Activated T-cell treated with anti-CD3 and anti-CD28 coated beads, Interleukin-2, amount 50 U/mL, for 24 hours (primary cell): ENCODE data around the gene KIZ.

Source experiments
- DNase-seq: peaks from one replicate; pipeline ENCODE4 v3.0.0-alpha.2; 2020
- H3K27ac Mint-ChIP-seq: 2 replicates; pipeline ENCODE4 v1.8.0; 2020; ENCODE audit warnings: mild to moderate bottlenecking, mixed read lengths
- H3K27me3 Mint-ChIP-seq: 2 replicates; pipeline ENCODE4 v1.8.0; 2020; ENCODE audit warnings: mixed read lengths
- H3K36me3 Mint-ChIP-seq: 2 replicates; pipeline ENCODE4 v1.8.0; 2020; ENCODE audit warnings: low read depth, mixed read lengths
- H3K4me1 Mint-ChIP-seq: 2 replicates; pipeline ENCODE4 v1.8.0; 2020; ENCODE audit warnings: low read depth, mixed read lengths
- H3K4me3 Mint-ChIP-seq: 2 replicates; pipeline ENCODE4 v1.8.0; 2020; ENCODE audit warnings: mild to moderate bottlenecking, moderate library complexity, mixed read lengths
- H3K9me3 Mint-ChIP-seq: 2 replicates; pipeline ENCODE4 v1.8.0; 2020; ENCODE audit warnings: mixed read lengths

Gene KIZ

GRCh38 chr20:21251278-21251677, 125.4 kb downstream of the KIZ start:
- Mint-ChIP-seq H3K4me1 (peaks cover 37% of the 10 kb centered on the region), H3K9me3 (peaks cover 2% of the 10 kb centered on the region), H3K36me3 (peaks cover 4% of the 10 kb centered on the region), H3K27ac (peak overlapping the region; percentile 94), H3K4me3 (peak overlapping the region; percentile 56), H3K27me3 (peaks cover 2% of the 10 kb centered on the region)
- DNase-seq, result peak; percentile 34

DNA sequence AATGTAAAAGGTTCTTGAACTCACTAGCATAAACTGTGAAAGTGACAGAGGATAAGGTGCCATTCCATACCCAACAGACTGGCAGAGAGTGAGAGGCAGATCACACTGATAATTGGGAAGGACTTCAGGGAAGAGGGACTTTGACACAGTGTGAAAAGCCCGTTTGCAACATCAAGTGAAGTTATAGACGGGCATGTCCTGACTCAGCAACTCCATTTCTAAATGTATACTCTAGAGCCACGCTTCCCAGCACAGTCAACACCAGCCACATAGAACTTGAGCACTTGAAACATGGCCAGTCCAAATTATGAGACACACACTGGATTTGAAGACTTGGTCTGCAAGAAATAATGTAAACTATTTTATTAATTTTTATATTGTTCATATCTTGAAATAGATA, 131.3 kb downstream of the KIZ start:
- H3K27ac Mint-ChIP-seq, result no peak overlapping the region
- peaks cover 3% of the 10 kb centered on the region for H3K27me3 Mint-ChIP-seq
- H3K36me3 Mint-ChIP-seq, result no peaks in the 10 kb centered on the region
- peaks cover 6% of the 10 kb centered on the region for H3K4me1 Mint-ChIP-seq
- no peaks in the 10 kb centered on the region for H3K9me3 Mint-ChIP-seq
- DNase-seq, result no peak
- no peak overlapping the region for H3K4me3 Mint-ChIP-seq

- Mint-ChIP-seq H3K4me3 (no peak overlapping the region), H3K27me3 (peaks cover 13% of the 10 kb centered on the region), H3K9me3 (no peaks in the 10 kb centered on the region), H3K4me1 (no peaks in the 10 kb centered on the region), H3K36me3 (no peaks in the 10 kb centered on the region), H3K27ac (no peak overlapping the region)
- no peak for DNase-seq
These were observed 132.5 kb downstream of the KIZ start for GRCh38 chr20:21258411-21258810.

DNA sequence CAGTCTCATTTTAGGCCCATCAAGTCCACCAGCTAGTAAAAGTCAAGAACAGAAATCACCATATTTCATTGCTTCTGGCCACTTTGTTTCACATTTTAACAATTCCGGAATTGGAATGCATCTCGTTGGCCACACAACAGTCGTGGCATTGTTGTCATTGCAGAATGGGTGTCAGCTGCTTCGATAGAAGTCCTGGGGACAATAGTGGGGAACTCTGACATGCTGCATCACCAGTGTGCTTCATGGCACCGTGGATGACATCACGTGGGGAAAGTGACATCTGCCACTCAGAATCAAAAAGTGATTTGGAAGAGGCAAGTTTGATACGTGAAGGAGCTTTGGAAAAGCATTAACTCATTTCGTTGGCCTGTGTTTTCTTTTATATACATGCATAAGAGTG, 133.5 kb downstream of the KIZ start:
- H3K27me3 Mint-ChIP-seq, result peaks cover 17% of the 10 kb centered on the region
- no peaks in the 10 kb centered on the region for H3K36me3 Mint-ChIP-seq
- H3K4me3 Mint-ChIP-seq, result no peak overlapping the region
- no peaks in the 10 kb centered on the region for H3K9me3 Mint-ChIP-seq
- no peak overlapping the region for H3K27ac Mint-ChIP-seq
- no peak for DNase-seq
- no peaks in the 10 kb centered on the region for H3K4me1 Mint-ChIP-seq

DNA sequence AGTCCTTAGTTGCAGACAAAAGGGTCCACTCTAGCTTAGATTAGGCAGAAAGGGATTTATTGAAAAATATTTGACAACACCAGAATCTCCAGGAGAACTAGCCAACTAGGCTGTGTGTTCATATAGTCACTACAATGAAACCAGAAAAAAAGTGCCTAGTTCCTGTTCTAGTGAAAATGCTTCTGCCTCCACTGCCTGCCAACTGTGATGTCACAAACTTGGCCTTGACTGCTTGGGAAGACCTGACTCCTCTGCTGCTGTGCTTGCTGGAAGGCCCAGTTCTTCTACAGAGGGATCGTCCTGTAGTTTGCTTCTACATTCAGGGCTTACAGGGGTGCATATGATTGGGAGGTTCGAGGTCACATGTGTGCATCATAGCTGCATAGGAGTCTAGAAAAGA, 136.9 kb downstream of the KIZ start:
- Mint-ChIP-seq H3K4me1 (no peaks in the 10 kb centered on the region), H3K9me3 (no peaks in the 10 kb centered on the region), H3K36me3 (no peaks in the 10 kb centered on the region), H3K27me3 (peaks cover 22% of the 10 kb centered on the region), H3K4me3 (no peak overlapping the region), H3K27ac (no peak overlapping the region)
- DNase-seq, result no peak

GRCh38 chr20:21265261-21266190, 139.6 kb downstream of the KIZ start:
- DNase-seq, result no peak
- no peak overlapping the region for H3K4me3 Mint-ChIP-seq
- no peaks in the 10 kb centered on the region for H3K36me3 Mint-ChIP-seq
- no peaks in the 10 kb centered on the region for H3K4me1 Mint-ChIP-seq
- H3K9me3 Mint-ChIP-seq, result no peaks in the 10 kb centered on the region
- no peak overlapping the region for H3K27ac Mint-ChIP-seq
- peaks cover 22% of the 10 kb centered on the region for H3K27me3 Mint-ChIP-seq

- no peak for DNase-seq
- Mint-ChIP-seq H3K27ac (no peak overlapping the region), H3K27me3 (peaks cover 22% of the 10 kb centered on the region), H3K4me3 (no peak overlapping the region), H3K4me1 (no peaks in the 10 kb centered on the region), H3K36me3 (no peaks in the 10 kb centered on the region), H3K9me3 (no peaks in the 10 kb centered on the region)
These were observed 140.3 kb downstream of the KIZ start for GRCh38 chr20:21266191-21266536.

DNA sequence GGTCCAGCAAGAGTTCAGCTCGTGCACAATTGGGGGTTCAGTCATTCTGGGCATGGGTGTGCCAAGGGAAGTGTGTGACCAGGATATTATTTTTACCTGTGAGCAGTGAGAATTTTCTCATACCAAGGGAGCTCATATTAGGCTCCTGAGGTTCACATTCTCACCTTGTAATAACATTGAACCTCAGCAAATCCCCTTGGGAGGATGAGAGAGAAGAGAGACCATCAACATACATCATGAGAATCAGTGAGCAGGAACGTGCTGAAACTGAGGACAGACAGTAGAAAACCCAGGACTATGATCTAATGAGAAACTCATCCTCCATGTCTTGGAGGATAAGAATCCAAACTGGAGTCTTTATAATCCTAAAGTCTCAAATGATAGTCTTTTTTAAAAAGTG, 143.9 kb downstream of the KIZ start:
- Mint-ChIP-seq H3K36me3 (no peaks in the 10 kb centered on the region), H3K27me3 (peaks cover 21% of the 10 kb centered on the region), H3K4me3 (no peak overlapping the region), H3K4me1 (no peaks in the 10 kb centered on the region), H3K9me3 (no peaks in the 10 kb centered on the region), H3K27ac (no peak overlapping the region)
- DNase-seq, result no peak

DNA sequence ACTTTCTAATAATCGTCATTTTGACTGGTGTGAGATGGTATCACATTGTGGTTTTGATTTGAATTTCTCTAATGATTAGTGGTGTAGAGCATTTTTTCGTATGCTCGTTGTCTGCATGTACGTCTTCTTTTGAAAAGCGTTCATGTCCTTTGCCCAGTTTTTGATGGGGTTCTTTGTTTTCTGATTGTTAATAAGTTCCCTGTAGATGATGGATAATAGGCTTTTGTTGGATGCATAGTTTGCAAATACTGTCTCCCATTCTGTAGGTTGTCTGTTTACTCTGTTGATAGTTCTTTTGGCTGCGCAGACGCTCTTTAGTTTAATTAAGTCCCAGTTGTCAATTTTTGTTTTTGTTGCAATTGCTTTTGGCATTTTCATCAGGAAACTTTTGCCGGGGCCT, 144.9 kb downstream of the KIZ start:
- DNase-seq, result no peak
- no peak overlapping the region for H3K27ac Mint-ChIP-seq
- H3K27me3 Mint-ChIP-seq, result peaks cover 20% of the 10 kb centered on the region
- no peaks in the 10 kb centered on the region for H3K9me3 Mint-ChIP-seq
- no peak overlapping the region for H3K4me3 Mint-ChIP-seq
- H3K36me3 Mint-ChIP-seq, result no peaks in the 10 kb centered on the region
- H3K4me1 Mint-ChIP-seq, result no peaks in the 10 kb centered on the region

DNA sequence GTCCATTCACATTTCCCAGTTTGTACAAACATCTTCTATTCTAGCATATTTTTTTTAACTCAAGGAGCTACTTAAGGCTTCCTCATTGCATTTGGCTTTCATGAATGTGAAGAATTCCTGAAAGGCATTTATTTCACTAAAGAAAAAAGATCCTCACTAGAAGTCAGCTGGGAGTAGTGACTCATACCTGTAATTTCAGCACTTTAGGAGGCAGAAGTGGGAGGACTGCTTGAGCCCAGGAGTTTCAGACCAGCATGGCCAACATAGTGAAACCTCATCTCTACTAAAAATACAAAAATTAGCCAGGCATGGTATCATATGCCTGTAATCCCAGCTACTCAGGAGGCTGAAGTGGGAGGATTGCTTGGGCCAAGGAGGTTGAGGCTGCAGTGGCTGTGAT, 146.4 kb downstream of the KIZ start:
- peaks cover 20% of the 10 kb centered on the region for H3K27me3 Mint-ChIP-seq
- no peak for DNase-seq
- no peak overlapping the region for H3K27ac Mint-ChIP-seq
- no peak overlapping the region for H3K4me3 Mint-ChIP-seq
- no peaks in the 10 kb centered on the region for H3K9me3 Mint-ChIP-seq
- no peaks in the 10 kb centered on the region for H3K36me3 Mint-ChIP-seq
- no peaks in the 10 kb centered on the region for H3K4me1 Mint-ChIP-seq

GRCh38 chr20:21272679-21273078, 146.8 kb downstream of the KIZ start:
- H3K4me3 Mint-ChIP-seq, result no peak overlapping the region
- H3K4me1 Mint-ChIP-seq, result no peaks in the 10 kb centered on the region
- no peak overlapping the region for H3K27ac Mint-ChIP-seq
- H3K36me3 Mint-ChIP-seq, result no peaks in the 10 kb centered on the region
- no peaks in the 10 kb centered on the region for H3K9me3 Mint-ChIP-seq
- no peak for DNase-seq
- H3K27me3 Mint-ChIP-seq, result peaks cover 20% of the 10 kb centered on the region

GRCh38 chr20:21273755-21274386, 148.0 kb downstream of the KIZ start:
- DNase-seq, result no peak
- Mint-ChIP-seq H3K27me3 (peaks cover 23% of the 10 kb centered on the region), H3K4me3 (no peak overlapping the region), H3K4me1 (no peaks in the 10 kb centered on the region), H3K36me3 (no peaks in the 10 kb centered on the region), H3K9me3 (no peaks in the 10 kb centered on the region), H3K27ac (no peak overlapping the region)

DNA sequence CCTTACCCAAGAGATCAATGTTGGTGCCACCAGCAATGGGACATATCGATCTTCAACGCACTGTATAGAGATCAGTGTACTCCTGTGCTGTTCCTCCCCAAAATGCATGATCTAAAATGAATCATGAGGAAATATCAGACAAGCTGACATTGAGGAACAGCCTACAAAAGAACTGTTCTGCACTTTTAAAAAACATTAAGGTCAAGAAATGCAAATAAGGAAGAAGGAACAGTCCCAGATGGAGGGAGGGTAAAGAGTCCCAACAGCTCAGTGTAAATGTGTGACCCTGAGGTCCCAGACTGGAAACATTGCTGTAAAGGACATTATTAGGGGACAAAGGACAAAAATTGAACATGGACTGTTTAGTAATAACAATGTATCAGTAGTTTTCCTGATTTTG, 152.9 kb downstream of the KIZ start:
- H3K36me3 Mint-ChIP-seq, result no peaks in the 10 kb centered on the region
- H3K27me3 Mint-ChIP-seq, result peaks cover 34% of the 10 kb centered on the region
- H3K4me3 Mint-ChIP-seq, result no peak overlapping the region
- no peak for DNase-seq
- no peak overlapping the region for H3K27ac Mint-ChIP-seq
- no peaks in the 10 kb centered on the region for H3K9me3 Mint-ChIP-seq
- peaks cover 8% of the 10 kb centered on the region for H3K4me1 Mint-ChIP-seq

DNA sequence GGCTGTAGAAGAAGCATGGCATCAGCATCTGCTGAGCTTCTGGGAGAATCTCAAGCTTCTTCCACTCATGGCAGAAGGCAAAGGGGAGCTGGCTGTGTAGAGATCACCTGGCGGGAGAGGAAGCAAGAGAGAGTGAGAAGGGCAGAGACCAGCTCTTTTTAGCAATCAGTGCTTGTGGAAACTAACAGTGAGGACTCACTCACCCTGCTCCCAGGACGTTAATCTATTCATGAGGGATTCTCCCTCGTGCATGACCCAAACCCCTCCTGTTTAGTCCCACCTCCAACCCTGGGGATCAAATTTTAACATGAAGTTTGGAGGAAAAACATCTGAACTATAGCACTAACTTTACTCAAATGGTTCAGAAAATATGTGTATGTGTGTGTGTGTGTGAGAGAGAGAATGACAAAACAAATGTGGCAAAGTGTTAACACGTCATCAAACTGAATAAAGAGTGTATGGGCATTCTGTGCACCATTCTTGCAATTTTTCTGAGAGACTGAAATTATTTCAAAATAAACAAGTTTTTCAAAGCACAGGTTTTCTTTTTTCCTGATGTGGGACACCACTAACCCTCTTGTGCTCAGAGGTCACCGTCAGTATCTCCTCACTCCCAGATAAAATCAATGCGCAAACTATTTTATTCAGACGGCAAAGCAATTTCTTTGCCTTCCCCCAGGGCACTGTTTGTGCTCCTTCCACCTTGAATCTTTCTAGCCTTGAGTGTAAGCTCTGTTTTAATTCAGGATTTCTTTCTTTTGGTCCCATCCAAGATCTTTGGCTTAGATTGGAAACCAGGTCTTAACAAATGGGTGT, 154.0 kb downstream of the KIZ start:
- no peak overlapping the region for H3K27ac Mint-ChIP-seq
- no peaks in the 10 kb centered on the region for H3K9me3 Mint-ChIP-seq
- peaks cover 33% of the 10 kb centered on the region for H3K27me3 Mint-ChIP-seq
- no peak for DNase-seq
- H3K4me1 Mint-ChIP-seq, result peaks cover 8% of the 10 kb centered on the region
- no peak overlapping the region for H3K4me3 Mint-ChIP-seq
- H3K36me3 Mint-ChIP-seq, result no peaks in the 10 kb centered on the region
